ENCODE results near the gene ATP5F1E. TPM values are rescaled to one million over a fixed set of nuclear protein-coding genes. Genes with fewer than 3 reads are reported as not detected.

Gene ATP5F1E
- total and polyA plus RNA-seq, 10 of the 15 experiments (the other 5 are each of a cell fraction or from before 2014, with no cell fraction given) = 49.0 to 407 (median 117) TPM

DNA sequence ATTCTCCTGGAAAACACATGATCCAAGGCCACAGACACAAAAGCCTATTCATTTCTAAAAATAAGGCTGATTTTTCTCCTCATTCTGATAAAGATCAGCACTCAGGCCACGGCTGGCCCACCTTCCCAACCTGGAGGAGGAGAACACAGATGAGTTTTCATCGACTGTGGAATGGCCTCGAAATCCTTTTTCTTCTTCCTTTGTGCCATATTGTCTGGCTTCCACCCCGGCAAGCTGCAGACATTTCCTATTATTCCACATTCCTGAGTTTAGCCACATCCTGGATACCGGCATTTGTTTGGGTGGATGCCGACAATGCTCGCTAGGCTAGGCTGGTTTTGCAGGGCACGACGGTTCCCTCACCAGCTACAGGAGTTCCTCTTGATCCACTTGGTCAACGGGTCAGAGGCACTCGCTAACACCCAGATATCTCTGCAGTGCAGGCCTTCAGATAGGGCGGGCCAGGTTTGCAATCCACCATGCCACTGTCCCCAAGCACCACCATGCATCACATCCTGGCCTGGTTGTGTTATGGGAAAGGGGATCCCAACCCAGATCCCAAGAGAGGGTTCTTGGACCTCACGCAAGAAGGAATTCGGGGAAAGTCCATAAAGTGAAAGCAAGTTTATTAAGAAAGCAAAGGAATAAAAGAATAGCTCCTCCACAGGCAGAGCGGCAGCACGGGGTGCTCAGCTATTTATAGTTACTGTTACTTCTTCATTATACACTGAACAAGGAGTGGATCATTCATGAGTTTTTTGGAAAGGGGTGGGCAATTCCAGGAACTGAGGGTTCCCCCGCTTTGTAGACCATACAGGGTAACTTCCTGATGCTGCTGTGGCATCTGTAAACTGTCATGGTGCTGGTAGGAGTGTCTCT, 20.9 kb downstream of the ATP5F1E start:
- intact Hi-C loops (cut with micrococcal nuclease; ENCODE audit: unreplicated experiment) = no loop called here
- H3K4me2 ChIP-seq (ENCODE audit: control insufficient read depth, insufficient read depth) = no peak overlapping the region
- no peaks in the 10 kb centered on the region for H3K27me3 ChIP-seq (replicated peaks in 1 of 2; ENCODE audit: control insufficient read depth in 2 of 2, insufficient read depth in 2 of 2, low read length in 1 of 2)
- 89% methylated on average over 17 of the region's 17 CpGs for WGBS (ENCODE audit: insufficient coverage, insufficient replicate concordance, low lambda C conversion rate, missing lambda C conversion rate)
- RAD21 ChIA-PET (ENCODE audit: unreplicated experiment) = no interaction called here
- H2AFZ ChIP-seq (ENCODE audit: control insufficient read depth, low read depth, low read length) = no peak overlapping the region
- BruUV-seq (replicated peaks) = no TSS peak
- TF ChIP-seq EP300 (IDR thresholded peaks at IDR 0.05; ENCODE audit: borderline replicate concordance in 1 of 2, control insufficient read depth in 1 of 2, low read depth in 2 of 2, low read length in 2 of 2) = no peak
- TF ChIP-seq ZBED1 (IDR thresholded peaks at IDR 0.05; ENCODE audit: borderline replicate concordance) = no peak
- TF ChIP-seq, protein P1, sequence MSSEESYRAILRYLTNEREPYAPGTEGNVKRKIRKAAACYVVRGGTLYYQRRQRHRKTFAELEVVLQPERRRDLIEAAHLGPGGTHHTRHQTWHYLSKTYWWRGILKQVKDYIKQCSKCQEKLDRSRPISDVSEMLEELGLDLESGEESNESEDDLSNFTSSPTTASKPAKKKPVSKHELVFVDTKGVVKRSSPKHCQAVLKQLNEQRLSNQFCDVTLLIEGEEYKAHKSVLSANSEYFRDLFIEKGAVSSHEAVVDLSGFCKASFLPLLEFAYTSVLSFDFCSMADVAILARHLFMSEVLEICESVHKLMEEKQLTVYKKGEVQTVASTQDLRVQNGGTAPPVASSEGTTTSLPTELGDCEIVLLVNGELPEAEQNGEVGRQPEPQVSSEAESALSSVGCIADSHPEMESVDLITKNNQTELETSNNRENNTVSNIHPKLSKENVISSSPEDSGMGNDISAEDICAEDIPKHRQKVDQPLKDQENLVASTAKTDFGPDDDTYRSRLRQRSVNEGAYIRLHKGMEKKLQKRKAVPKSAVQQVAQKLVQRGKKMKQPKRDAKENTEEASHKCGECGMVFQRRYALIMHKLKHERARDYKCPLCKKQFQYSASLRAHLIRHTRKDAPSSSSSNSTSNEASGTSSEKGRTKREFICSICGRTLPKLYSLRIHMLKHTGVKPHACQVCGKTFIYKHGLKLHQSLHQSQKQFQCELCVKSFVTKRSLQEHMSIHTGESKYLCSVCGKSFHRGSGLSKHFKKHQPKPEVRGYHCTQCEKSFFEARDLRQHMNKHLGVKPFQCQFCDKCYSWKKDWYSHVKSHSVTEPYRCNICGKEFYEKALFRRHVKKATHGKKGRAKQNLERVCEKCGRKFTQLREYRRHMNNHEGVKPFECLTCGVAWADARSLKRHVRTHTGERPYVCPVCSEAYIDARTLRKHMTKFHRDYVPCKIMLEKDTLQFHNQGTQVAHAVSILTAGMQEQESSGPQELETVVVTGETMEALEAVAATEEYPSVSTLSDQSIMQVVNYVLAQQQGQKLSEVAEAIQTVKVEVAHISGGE (CRISPR knock-in tag; IDR thresholded peaks at IDR 0.05) = no peak
- H3K79me2 ChIP-seq (ENCODE audit: control insufficient read depth, insufficient read depth, low read length) = peaks cover 12% of the 10 kb centered on the region
- H3K36me3 ChIP-seq (ENCODE audit: control insufficient read depth in 2 of 2, insufficient read depth in 2 of 2, low read length in 1 of 2) = peaks cover 0 to 1% of the 10 kb centered on the region in 2 experiments; a peak in 1 of 4 replicates
- SMC1A ChIA-PET (ENCODE audit: uncharacterized antibody, unreplicated experiment) = interaction anchor here (0.8 to 1.0 kb wide), 2 partner anchors 14 to 17 kb away, joined by 3 read pairs; no protein-coding TSS in a partner anchor
- no peaks in the 10 kb centered on the region for H3K9me3 ChIP-seq (replicated peaks; ENCODE audit: control insufficient read depth, insufficient read depth, low read length)
- H3K4me3 ChIP-seq = no peak overlapping the region
- DNase-seq (ENCODE audit: low read depth, low spot score) = no peak
- CTCF ChIA-PET = interaction anchor here (1.0 kb wide), 1 partner anchor 17 kb away, joined by 3 read pairs; no protein-coding TSS in a partner anchor
- no peak overlapping the region for H3K27ac ChIP-seq (ENCODE audit: control insufficient read depth, insufficient read depth)
- no peak for FAIRE-seq
- in situ Hi-C loops (cut with MboI) = no loop called here
- POLR2A ChIA-PET = no interaction called here
- no peak for ATAC-seq
- no peaks in the 10 kb centered on the region for H4K20me1 ChIP-seq (ENCODE audit: control insufficient read depth, insufficient read depth)
- H3K9ac ChIP-seq (ENCODE audit: control insufficient read depth, insufficient read depth, low read length) = no peak overlapping the region
- peaks cover 16% of the 10 kb centered on the region for H3K4me1 ChIP-seq (ENCODE audit: control insufficient read depth, insufficient read depth, low read length)

All from GM12878 (cell line).